Measurements from ENCODE around the gene SETD4.
"Not testable (repeated sequence)": the region's sequence is repeated elsewhere in the genome, so short reads cannot be mapped to it uniquely, and the experiment has no call there.

Gene SETD4

DNA sequence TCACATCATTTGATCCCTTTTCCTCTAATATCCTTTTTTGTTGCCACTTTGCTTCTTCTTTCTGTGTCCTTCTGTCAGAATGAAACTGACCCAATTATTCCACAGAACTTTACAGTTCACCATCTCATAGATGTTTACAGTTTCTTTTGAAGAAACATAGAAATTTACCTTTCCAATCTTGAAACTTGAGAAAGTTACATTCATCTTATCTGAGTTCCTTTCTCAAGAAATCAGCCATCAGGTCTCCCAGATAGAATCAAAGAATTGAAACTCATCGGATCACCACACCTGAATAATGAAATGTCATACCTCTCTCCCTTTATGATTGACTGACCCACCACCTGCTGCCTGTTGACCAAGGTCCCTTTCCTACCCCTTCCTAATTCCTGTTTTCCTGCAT lies 33.2 kb upstream of the SETD4 start:
- no peak for TF ChIP-seq ZNF274 (IDR thresholded peaks at IDR 0.05; ENCODE audit: low read depth, low read length)
- no peak overlapping the region for H3K4me3 ChIP-seq (ENCODE audit: low read length)

DNA sequence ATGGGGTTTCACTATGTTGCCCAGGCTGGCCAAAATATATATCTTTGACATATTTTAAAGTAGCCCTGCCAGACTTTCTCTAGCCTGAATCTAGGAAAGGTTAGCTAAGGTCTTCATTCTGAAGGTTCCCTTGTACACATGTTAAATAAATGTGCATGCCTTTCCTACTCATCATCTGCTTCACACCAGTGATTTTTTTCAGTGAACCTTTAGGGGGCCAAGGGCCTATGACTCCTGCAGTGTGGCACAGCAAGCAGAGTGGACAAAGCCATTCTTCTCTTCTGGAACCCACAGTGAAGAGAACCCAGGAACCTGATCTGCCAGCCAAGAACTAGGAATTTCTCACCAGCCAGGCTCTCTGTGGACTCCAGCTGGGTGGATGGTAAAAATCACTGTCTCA lies 32.4 kb upstream of the SETD4 start:
- no peak overlapping the region for H3K4me3 ChIP-seq (ENCODE audit: low read length)
- TF ChIP-seq ZNF274 (IDR thresholded peaks at IDR 0.05; ENCODE audit: low read depth, low read length) = no peak

DNA sequence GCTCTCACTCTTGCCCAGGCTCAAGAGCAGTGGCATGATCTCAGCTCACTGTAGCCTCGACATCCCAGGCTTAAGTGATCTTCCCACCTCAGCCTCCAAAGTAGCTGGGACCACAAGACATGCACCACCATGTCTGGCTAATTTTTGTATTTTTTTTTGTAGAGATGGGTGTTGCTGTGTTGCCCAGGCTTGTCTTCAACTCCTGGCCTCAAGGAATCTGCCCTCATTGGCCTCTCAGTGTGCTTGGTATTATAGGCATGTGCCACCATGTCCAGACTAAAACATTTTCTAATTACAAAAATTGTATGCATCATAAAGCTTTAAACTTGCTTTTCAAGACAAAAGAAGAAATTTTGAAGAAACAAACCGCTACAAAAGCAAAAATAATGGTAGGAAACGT lies 29.6 kb upstream of the SETD4 start:
- no peak for TF ChIP-seq ZNF274 (IDR thresholded peaks at IDR 0.05; ENCODE audit: low read depth, low read length)
- H3K4me3 ChIP-seq (ENCODE audit: low read length) = no peak overlapping the region

DNA sequence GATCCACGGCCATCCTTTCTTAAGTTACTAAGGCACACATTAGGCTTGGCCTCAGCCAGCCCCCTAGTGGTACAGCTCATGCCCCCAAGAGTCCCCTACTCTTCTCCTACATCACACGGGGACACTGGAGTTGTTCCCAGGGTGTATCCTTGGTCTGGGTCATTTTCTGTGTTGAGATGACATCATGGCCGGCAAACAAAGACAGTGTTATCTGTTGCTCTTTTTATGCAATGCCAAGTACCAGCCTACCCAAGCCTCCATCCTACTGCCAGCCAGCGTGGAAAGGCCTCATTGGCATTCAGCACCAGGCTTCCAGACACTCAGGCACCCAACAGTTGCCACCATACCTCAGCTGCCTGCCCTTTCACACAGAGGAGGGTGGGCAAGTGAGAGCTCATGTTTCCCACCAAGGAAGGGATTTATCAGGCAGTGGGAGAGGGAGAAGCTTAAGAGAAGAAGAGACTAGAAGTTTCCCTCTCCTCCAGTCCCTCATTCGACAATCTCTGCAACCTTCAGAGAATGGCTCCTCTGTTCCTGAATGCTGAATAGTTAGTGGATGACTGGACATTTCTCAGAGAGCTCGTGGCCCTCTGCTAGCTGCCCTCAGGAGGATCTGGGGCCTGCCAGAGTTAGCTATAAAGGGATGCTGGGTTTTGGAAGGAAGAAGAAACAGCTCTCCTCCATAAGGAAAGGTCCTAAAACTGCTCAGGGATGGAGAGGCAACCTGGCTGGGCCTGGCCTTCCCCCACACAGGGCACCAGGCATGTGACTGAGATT lies 27.2 kb upstream of the SETD4 start:
- no peak for TF ChIP-seq ZNF274 (IDR thresholded peaks at IDR 0.05; ENCODE audit: low read depth, low read length)
- H3K4me3 ChIP-seq (ENCODE audit: low read length) = no peak overlapping the region

DNA sequence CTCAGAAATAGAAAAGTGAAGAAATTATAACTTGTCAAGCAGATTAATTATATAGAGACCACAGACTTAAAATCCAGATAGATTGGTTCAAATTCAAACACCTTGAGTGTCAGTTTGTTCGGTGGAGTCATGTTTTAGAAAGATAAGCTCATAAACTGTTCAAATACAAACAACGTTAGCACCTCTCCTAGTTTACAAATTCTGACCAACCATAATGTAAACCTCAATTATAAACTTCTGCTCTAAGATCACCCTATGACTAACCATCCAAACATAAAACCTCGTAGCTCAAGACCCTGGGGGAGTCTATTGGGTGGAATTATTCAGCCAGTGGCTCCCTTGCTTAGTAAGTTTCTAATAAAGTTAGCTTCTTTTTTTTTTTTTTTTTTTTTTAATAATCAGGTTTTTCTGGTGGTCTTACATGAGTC lies 21.9 kb upstream of the SETD4 start:
- no peak for TF ChIP-seq ZNF274 (IDR thresholded peaks at IDR 0.05; ENCODE audit: low read depth, low read length)
- H3K4me3 ChIP-seq (ENCODE audit: low read length) = no peak overlapping the region

DNA sequence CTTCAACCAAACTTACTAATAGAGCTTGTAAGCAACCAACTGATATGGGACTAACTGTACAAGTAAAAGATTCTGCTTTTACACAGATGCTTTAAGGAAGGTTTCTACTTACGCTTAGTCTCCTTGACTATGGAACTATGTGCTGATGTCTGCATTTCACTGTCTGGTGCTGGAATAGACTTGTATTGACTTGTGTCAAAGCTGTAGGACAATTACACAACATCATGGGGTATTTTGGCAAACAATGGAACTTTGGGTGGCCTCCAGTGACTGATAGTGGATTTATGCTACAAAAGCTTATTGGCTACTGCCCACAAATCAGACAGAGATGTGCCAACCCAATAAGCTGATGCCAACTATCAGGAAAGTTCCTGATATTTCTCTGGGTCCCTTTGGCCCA lies 20.1 kb upstream of the SETD4 start:
- H3K4me3 ChIP-seq (ENCODE audit: low read length) = no peak overlapping the region
- TF ChIP-seq ZNF274 (IDR thresholded peaks at IDR 0.05; ENCODE audit: low read depth, low read length) = no peak

DNA sequence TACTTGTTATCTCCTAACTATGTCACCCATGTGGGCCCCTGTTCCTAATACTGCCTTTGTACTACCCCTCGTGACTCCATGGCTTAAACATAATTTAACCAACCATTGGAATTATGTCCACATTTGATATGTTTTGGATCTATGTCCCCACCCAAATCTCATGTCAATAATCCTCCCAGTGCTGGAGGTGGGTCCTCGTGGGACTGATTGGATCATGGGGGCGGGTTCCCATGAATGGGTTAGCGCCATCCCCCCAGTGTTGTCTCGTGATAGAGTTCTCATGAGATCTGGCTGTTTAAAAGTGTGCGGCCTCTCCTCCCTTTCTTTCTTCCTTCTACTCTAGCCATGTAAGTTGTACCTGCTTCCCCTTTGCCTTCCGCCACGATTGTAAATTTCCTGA lies 19.3 kb upstream of the SETD4 start:
- no peak overlapping the region for H3K4me3 ChIP-seq (ENCODE audit: low read length)
- TF ChIP-seq ZNF274 (IDR thresholded peaks at IDR 0.05; ENCODE audit: low read depth, low read length) = no peak

DNA sequence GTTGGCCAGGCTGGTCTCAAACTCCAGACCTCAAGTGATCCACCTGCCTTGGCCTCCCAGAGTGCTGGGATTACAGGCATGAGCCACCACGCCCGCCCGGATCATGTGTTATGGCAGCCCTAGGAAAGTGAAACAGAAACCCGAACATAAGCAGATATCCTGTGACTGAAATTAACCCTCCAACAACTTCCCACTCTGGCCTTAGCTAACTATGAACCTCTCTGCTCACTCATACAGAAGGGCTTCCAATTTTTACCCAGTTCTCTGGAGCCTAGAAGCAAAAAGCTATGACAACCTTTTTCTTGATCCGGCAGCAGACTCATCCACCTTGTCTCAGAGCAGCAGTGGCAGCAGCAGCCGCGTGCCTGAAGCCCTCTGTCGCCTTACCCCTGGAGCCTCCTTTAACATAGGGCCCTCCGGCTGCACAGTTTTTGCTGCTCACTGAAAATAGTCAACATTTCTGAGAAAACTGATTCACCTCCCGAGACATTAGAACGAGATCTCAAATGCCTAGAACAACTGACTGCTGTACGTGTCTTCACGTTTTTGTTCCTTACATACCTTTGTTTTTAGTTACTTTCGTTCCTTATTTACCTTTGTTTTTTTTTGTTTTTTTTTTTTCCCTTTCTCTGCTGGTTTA lies 18.8 kb upstream of the SETD4 start:
- no peak for TF ChIP-seq ZNF274 (IDR thresholded peaks at IDR 0.05; ENCODE audit: low read depth, low read length)
- no peak overlapping the region for H3K4me3 ChIP-seq (ENCODE audit: low read length)

DNA sequence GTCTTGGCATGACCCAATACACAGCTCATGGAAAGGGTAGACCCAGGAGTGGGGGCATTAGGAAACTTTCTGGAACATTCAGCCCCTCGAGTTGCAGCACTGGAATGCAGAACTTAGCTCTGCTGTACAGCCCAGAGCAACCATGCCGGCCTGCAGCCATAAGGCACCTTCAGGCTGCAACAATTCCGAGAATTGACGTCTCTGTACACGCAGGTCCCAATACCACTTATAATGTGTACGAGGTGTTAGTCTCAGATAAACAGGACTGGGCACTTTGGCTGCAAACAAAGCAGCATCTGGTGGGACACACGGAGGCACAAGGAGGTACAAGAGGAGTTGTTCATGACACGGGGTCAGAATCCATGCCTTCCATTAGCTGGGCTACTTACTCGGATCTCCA lies 17.4 kb upstream of the SETD4 start:
- no peak for TF ChIP-seq ZNF274 (IDR thresholded peaks at IDR 0.05; ENCODE audit: low read depth, low read length)

DNA sequence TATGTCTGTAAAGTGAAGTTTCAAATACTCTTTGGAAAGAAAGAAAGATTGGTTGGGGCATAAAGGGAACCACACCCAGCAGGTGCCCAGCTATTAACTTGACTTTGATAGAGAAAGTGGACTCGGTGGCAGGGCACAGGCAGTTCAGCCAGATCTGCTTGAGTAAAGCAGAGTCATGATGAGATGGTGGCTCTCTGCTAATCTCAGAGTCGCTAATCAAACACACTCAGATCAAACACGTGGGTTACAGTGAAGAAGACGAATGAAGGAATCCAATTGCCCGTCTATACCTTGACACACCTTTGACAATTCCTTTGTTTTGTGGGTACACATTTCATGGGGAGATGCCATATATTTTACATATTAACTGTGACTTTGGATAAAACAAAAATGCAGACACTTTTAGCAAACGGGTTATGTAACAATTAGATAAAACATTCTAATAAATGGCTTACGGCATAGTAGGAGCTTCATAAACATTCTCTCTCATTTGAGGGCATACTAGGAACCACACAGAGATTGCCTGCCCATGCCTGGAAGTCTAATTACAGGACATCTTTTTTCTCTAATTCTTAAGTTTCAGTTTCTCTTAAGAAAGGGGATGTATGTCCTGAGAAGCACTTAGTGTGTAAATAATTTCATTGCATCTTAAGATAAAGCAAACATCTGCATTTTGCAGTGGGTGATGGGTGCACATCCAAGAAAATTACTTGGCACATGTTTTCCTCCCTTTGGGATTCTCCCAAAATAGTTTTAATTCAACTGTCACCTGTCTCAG lies 16.7 kb upstream of the SETD4 start:
- no peak overlapping the region for H3K4me3 ChIP-seq (ENCODE audit: low read length)
- TF ChIP-seq ZNF274 (IDR thresholded peaks at IDR 0.05; ENCODE audit: low read depth, low read length) = no peak

More for the DNA sequence above, 17.4 kb upstream of the SETD4 start:
- no peak overlapping the region for H3K4me3 ChIP-seq (ENCODE audit: low read length)

DNA sequence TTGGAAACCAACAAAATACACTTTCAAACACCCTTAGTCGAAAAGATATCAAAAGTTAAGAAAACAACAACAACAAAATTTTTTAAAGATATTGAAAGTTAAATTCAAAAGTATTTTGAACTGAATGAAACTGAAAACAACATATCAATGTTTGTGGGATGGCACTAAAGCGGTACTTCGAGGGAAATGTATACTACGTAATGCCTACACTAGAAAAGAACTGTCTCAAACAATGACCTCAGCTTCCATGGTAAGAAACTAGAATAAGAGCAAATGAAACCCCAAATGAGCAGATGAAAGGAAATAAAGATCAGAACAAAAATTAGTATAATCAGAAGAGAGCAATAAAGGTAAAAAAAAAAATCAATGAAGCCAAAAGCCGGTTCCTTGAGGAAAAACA lies 15.6 kb upstream of the SETD4 start:
- no peak for TF ChIP-seq ZNF274 (IDR thresholded peaks at IDR 0.05; ENCODE audit: low read depth, low read length)

DNA sequence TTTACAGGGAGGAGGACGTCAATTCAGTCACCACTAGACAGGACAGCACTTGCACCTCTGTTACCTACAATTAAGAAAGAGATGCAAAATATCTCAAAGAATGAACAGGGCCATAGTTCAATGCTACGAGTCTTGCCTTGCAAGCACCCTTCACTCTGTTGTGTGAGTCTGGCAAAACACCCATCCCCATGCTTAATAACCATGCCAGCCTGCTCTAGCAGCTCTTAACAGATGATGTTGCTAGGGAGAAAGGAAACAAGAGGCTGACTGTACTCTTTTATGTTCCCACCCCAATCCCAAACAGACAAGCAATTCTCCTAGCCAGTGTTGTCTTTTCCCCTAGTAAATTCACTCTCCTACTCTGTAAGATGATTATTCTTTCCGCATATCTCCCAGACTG lies 14.8 kb upstream of the SETD4 start:
- H3K4me3 ChIP-seq (ENCODE audit: low read length) = no peak overlapping the region
- TF ChIP-seq ZNF274 (IDR thresholded peaks at IDR 0.05; ENCODE audit: low read depth, low read length) = no peak

More for the DNA sequence above, 15.6 kb upstream of the SETD4 start:
- H3K4me3 ChIP-seq (ENCODE audit: low read length) = no peak overlapping the region

DNA sequence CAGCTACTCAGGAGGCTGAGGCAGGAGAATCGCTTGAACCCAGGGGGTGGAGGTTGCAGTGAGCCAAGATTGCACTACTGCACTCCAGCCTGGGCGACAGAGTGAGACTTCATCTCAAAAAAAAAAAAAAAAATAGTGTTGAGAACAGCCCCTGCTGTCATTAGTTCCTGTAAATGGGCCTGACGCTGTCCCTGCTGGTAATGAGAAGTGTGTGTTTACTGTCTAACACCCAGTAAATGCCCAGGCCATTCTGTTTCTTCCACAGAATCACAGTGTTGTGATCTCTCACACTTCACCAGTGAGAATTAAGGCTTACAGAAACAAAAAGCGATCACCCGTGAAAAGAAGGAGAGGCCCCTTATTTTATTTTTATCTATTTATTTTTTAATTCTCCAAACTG lies 13.6 kb upstream of the SETD4 start:
- H3K4me3 ChIP-seq (ENCODE audit: low read length) = not testable (repeated sequence)

DNA sequence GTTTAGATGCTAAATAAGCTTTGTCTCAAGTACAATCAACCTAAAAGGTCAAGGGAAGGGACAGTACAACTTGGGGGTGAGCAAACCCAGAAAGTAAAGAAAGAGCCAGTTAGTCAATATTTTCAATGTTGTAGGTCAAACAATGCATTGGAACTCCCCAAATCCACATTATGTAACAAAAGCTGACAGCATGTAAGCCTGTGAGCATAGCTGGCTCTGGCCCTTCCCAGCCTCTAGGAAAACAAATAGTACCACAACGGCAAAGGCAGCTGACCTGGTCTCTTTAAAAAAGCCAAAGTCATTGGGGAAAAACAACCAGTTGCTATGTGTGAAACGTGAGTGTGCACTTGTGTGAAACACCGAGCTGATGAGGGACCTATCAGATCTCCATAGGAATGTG lies 12.9 kb upstream of the SETD4 start:
- no peak overlapping the region for H3K4me3 ChIP-seq (ENCODE audit: low read length)
- TF ChIP-seq ZNF274 (IDR thresholded peaks at IDR 0.05; ENCODE audit: low read depth, low read length) = no peak

Data from GM08714 (cell line).